IMR-90 (cell line): Measurements from ENCODE around the gene NRP1.

Experiments
- RFX5 ChIP-seq: IDR thresholded peaks from 2 replicates; pipeline ENCODE4 v1.8.0; 2012; ENCODE audit warnings: low read depth, mild to moderate bottlenecking, low read length, moderate library complexity
- TF ChIP-seq, protein P1 (sequence below): conservative IDR thresholded peaks from 2 replicates; pipeline ENCODE4 v1.5.1; 2012; ENCODE audit warnings: mild to moderate bottlenecking, low read depth, low read length, improper control_type of control experiment

DNA sequence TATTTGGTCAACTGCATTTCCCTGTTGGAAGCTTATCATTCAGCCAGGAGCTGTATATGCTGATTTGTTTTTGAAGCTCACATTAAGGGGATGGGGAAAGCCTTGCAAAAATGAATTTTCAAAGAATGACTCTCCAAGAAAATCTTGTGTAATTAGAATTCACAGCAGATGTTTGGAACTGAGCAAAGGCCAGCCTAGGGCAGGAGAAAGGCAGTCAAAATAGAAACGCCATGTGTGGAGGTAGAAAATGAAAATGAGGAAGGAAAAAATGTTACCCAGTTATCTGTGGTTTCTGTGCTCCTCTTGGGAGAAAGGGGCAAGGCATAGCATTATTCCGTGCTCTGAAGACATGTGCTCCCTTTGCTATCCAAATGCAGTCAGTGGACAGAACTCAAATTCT lies 93.5 kb downstream of the NRP1 start:
- TF ChIP-seq RFX5: no peak
- TF ChIP-seq, protein P1, sequence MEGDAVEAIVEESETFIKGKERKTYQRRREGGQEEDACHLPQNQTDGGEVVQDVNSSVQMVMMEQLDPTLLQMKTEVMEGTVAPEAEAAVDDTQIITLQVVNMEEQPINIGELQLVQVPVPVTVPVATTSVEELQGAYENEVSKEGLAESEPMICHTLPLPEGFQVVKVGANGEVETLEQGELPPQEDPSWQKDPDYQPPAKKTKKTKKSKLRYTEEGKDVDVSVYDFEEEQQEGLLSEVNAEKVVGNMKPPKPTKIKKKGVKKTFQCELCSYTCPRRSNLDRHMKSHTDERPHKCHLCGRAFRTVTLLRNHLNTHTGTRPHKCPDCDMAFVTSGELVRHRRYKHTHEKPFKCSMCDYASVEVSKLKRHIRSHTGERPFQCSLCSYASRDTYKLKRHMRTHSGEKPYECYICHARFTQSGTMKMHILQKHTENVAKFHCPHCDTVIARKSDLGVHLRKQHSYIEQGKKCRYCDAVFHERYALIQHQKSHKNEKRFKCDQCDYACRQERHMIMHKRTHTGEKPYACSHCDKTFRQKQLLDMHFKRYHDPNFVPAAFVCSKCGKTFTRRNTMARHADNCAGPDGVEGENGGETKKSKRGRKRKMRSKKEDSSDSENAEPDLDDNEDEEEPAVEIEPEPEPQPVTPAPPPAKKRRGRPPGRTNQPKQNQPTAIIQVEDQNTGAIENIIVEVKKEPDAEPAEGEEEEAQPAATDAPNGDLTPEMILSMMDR: no peak
